ENCODE data around the gene ITGB7. TPM values are rescaled to one million over a fixed set of nuclear protein-coding genes. Genes with fewer than 3 reads are reported as not detected.

Gene ITGB7
- total and polyA plus RNA-seq, 7 donors, result 0.19 to 1.6 (median 0.65) TPM

DNA sequence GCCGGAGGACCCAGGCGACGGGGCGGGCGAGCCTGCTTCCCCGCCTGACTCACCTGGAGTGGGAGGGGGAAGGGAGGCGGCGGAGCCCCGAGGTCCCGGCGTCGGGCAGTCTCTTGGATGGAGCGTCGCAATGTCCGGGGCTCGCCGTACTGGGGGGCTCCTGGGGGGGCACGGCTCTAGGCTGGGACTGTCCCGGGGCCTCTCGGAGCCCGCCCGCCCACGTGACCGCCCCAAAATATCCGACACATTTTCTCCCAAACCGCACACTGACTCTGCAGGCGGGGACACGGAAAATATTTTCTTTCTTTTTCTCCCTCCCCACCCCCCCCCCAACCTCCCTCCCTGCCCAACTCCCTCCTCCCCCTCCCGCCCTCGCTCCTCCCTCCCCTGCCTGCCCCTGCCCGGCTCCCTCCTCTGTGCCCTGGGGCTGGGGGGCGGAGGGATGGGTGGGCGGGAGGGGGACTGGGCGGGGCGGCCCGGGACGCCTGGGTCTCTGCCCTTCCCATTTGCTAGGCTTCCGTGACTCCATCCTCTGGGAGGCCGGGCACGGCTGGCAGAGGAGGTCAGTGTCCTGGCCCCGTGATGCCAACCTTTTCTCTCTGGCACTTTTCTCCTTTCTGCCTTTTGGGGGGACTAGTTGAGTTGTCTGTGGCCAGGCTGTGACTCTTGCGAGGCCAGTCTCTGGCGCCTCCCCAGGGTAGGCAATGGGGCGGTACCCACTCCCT lies 25.0 kb upstream of the ITGB7 start, which contains the start of gene RARG:
Gene RARG (minus strand): TSS at position 289 of the 725 bp plus-strand sequence. CDS start 4,664 bp downstream, outside the sequence.
- Histone ChIP-seq H3K27me3 (ENCODE audit: insufficient read depth in 3 of 3, low read length in 2 of 3) (peaks cover 0 to 34% (median 5%) of the 10 kb centered on the region in 3 donors), H3K36me3 (ENCODE audit: insufficient read depth in 1 of 2, low read depth in 1 of 2) (no peaks in the 10 kb centered on the region), H3K4me1 (peaks cover 8% of the 10 kb centered on the region), H3K9me3 (no peaks in the 10 kb centered on the region), H3K4me3 (peak within 1 kb of the TSS; percentile 69), H3K27ac (peak within 1 kb of the TSS; percentile 23)
- 1 to 2% (median 2%) methylated on average over 30 to 43 of the region's 44 CpGs for WGBS, 3 donors
- peak; percentile 62 to 65 for DNase-seq
- TF ChIP-seq, protein P1, sequence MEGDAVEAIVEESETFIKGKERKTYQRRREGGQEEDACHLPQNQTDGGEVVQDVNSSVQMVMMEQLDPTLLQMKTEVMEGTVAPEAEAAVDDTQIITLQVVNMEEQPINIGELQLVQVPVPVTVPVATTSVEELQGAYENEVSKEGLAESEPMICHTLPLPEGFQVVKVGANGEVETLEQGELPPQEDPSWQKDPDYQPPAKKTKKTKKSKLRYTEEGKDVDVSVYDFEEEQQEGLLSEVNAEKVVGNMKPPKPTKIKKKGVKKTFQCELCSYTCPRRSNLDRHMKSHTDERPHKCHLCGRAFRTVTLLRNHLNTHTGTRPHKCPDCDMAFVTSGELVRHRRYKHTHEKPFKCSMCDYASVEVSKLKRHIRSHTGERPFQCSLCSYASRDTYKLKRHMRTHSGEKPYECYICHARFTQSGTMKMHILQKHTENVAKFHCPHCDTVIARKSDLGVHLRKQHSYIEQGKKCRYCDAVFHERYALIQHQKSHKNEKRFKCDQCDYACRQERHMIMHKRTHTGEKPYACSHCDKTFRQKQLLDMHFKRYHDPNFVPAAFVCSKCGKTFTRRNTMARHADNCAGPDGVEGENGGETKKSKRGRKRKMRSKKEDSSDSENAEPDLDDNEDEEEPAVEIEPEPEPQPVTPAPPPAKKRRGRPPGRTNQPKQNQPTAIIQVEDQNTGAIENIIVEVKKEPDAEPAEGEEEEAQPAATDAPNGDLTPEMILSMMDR (IDR thresholded peaks at IDR 0.05), result no peak
- ATAC-seq, result peak; percentile 43 to 68 (median 48)
- intact Hi-C loops (cut with DNase I), result no loop called here

GRCh38 chr12:53231671-53231920 lies 24.5 kb upstream of the ITGB7 start:
- intact Hi-C loops (cut with DNase I), result no loop called here
- Histone ChIP-seq H3K27ac (peak overlapping the region; percentile 23), H3K27me3 (ENCODE audit: insufficient read depth in 3 of 3, low read length in 2 of 3) (peaks cover 0 to 34% (median 5%) of the 10 kb centered on the region in 3 donors), H3K9me3 (no peaks in the 10 kb centered on the region), H3K4me1 (peaks cover 8% of the 10 kb centered on the region), H3K36me3 (ENCODE audit: insufficient read depth in 1 of 2, low read depth in 1 of 2) (no peaks in the 10 kb centered on the region), H3K4me3 (peak overlapping the region; percentile 69)
- 0 to 2% (median 1%) methylated on average over 7 to 9 of the region's 9 CpGs for WGBS, 3 donors
- TF ChIP-seq, protein P1 (IDR thresholded peaks at IDR 0.05), result no peak
- ATAC-seq, result no peak
- DNase-seq, result no peak

- TF ChIP-seq, protein P1 (IDR thresholded peaks at IDR 0.05), result no peak
- H3K27ac ChIP-seq, result no peak overlapping the region
- H3K4me1 ChIP-seq, result peaks cover 8% of the 10 kb centered on the region
- DNase-seq (no peak), ATAC-seq (no peak)
- no peak overlapping the region for H3K4me3 ChIP-seq
- no peaks in the 10 kb centered on the region for H3K9me3 ChIP-seq
- intact Hi-C loops (cut with DNase I), result no loop called here
- WGBS, 3 donors, result 69 to 74% (median 72%) methylated on average over 8 to 10 of the region's 10 CpGs
- H3K27me3 ChIP-seq (ENCODE audit: insufficient read depth in 3 of 3, low read length in 2 of 3), result peaks cover 0 to 29% (median 5%) of the 10 kb centered on the region in 3 donors
- H3K36me3 ChIP-seq (ENCODE audit: insufficient read depth in 1 of 2, low read depth in 1 of 2), result no peaks in the 10 kb centered on the region
Observed at GRCh38 chr12:53230108-53230845, 23.2 kb upstream of the ITGB7 start.

GRCh38 chr12:53229454-53229853 lies 22.4 kb upstream of the ITGB7 start:
- 71 to 96% (median 84%) methylated on average over 2 of the region's 2 CpGs for WGBS, 3 donors

More at GRCh38 chr12:53229454-53229853, 22.4 kb upstream of the ITGB7 start:
- Histone ChIP-seq H3K9me3 (no peaks in the 10 kb centered on the region), H3K4me1 (peaks cover 8% of the 10 kb centered on the region), H3K36me3 (ENCODE audit: insufficient read depth in 1 of 2, low read depth in 1 of 2) (no peaks in the 10 kb centered on the region), H3K4me3 (no peak overlapping the region), H3K27ac (no peak overlapping the region), H3K27me3 (ENCODE audit: insufficient read depth in 3 of 3, low read length in 2 of 3) (peaks cover 0 to 25% (median 2%) of the 10 kb centered on the region in 3 donors)
- TF ChIP-seq, protein P1 (IDR thresholded peaks at IDR 0.05), result no peak
- DNase-seq (no peak), ATAC-seq (no peak)
- intact Hi-C loops (cut with DNase I), result no loop called here

All from psoas muscle (tissue), 8 donors.